ENCODE results near the gene DDX42. TPM values are rescaled to one million over a fixed set of nuclear protein-coding genes. Genes with fewer than 3 reads are reported as not detected.

Gene DDX42
- total RNA-seq, 1 donor from 2014 or later, result 121 TPM

DNA sequence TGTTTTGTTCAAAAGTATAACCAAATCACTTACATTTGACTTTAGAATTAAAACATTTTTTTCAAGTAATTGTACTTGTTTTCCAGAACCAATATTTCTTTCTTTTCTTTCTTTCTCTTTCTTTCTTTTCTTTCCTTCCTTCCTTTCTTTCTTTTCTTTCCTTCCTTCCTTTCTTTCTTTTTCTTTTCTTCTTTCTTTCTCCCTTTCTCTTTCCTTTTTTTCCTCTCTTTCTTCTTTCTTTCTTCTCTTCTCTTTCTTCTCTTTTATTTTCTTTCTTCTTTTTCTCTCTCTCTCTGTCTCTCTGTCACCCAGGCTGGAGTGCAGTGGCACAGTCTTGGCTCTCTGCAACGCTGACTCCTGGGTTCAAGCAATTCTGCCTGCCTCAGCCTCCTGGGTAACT, 26.8 kb downstream of the DDX42 start:
- Histone ChIP-seq H3K27ac (no peak overlapping the region), H3K27me3 (no peaks in the 10 kb centered on the region), H3K9me3 (no peaks in the 10 kb centered on the region), H3K36me3 (peaks cover 8 to 80% of the 10 kb centered on the region in 2 donors), H3K4me3 (no peak overlapping the region), H3K4me1 (no peaks in the 10 kb centered on the region)
- intact Hi-C loops (cut with DNase I), result no loop called here
- TF ChIP-seq POLR2AphosphoS5 (IDR thresholded peaks at IDR 0.05; ENCODE audit: insufficient read depth in 1 of 2, low read depth in 1 of 2) (no peak), POLR2A (IDR thresholded peaks at IDR 0.05) (no peak)
- TF ChIP-seq, protein P1, sequence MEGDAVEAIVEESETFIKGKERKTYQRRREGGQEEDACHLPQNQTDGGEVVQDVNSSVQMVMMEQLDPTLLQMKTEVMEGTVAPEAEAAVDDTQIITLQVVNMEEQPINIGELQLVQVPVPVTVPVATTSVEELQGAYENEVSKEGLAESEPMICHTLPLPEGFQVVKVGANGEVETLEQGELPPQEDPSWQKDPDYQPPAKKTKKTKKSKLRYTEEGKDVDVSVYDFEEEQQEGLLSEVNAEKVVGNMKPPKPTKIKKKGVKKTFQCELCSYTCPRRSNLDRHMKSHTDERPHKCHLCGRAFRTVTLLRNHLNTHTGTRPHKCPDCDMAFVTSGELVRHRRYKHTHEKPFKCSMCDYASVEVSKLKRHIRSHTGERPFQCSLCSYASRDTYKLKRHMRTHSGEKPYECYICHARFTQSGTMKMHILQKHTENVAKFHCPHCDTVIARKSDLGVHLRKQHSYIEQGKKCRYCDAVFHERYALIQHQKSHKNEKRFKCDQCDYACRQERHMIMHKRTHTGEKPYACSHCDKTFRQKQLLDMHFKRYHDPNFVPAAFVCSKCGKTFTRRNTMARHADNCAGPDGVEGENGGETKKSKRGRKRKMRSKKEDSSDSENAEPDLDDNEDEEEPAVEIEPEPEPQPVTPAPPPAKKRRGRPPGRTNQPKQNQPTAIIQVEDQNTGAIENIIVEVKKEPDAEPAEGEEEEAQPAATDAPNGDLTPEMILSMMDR (IDR thresholded peaks at IDR 0.05), result no peak
- DNase-seq (ENCODE audit: extremely low spot score in 2 of 2), result no peak

DNA sequence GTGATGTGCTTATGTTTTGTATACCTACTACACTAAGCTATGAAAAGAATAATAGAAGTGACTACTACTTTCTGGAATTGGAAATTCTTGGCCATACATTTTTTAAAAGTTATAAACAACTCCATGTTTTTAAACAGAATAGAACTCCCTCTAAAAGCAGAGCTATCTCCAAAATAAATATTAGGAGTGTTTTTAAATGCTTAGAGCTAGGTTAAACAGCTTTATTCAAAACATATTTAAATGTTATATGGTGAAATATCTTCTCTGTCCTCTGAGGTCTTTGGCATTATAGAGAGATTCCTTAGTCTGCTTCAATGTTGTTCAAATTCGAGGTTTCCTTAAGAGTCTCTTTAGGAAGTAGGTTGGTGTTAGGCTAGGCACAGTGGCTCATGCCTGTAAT, 30.4 kb downstream of the DDX42 start:
- no peak overlapping the region for H3K4me3 ChIP-seq
- peaks cover 10 to 78% of the 10 kb centered on the region in 2 donors for H3K36me3 ChIP-seq
- no peaks in the 10 kb centered on the region for H3K4me1 ChIP-seq
- H3K27ac ChIP-seq, result no peak overlapping the region
- TF ChIP-seq POLR2AphosphoS5 (IDR thresholded peaks at IDR 0.05; ENCODE audit: insufficient read depth in 1 of 2, low read depth in 1 of 2) (no peak), POLR2A (IDR thresholded peaks at IDR 0.05) (no peak)
- TF ChIP-seq, protein P1 (IDR thresholded peaks at IDR 0.05), result no peak
- intact Hi-C loops (cut with DNase I), result no loop called here
- no peaks in the 10 kb centered on the region for H3K9me3 ChIP-seq
- no peaks in the 10 kb centered on the region for H3K27me3 ChIP-seq
- no peak for DNase-seq (ENCODE audit: extremely low spot score in 2 of 2)

DNA sequence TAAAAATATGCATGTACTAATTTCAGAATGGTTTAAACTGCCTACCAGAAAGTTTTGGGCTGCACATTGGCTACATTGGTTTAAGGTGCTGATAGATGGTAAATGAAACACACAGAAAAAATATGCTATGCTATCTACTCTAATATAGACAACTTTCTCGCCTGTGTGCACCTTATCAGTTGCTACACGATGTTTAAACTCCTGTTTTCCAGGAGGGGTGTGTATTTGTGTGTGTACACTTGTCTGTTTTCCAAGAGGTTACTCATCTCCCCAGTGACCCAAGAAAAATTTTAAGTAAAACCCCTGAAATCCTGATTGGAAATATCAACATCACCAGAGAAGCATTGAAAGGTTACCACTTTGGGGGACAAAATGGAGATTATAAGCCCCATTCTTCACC, 31.6 kb downstream of the DDX42 start:
- TF ChIP-seq, protein P1 (IDR thresholded peaks at IDR 0.05), result no peak
- TF ChIP-seq POLR2AphosphoS5 (IDR thresholded peaks at IDR 0.05; ENCODE audit: insufficient read depth in 1 of 2, low read depth in 1 of 2) (no peak), POLR2A (IDR thresholded peaks at IDR 0.05) (no peak)
- Histone ChIP-seq H3K4me3 (no peak overlapping the region), H3K27ac (no peak overlapping the region), H3K4me1 (no peaks in the 10 kb centered on the region), H3K9me3 (no peaks in the 10 kb centered on the region), H3K36me3 (peaks cover 10 to 82% of the 10 kb centered on the region in 2 donors), H3K27me3 (no peaks in the 10 kb centered on the region)
- no peak for DNase-seq (ENCODE audit: extremely low spot score in 2 of 2)
- intact Hi-C loops (cut with DNase I), result no loop called here

DNA sequence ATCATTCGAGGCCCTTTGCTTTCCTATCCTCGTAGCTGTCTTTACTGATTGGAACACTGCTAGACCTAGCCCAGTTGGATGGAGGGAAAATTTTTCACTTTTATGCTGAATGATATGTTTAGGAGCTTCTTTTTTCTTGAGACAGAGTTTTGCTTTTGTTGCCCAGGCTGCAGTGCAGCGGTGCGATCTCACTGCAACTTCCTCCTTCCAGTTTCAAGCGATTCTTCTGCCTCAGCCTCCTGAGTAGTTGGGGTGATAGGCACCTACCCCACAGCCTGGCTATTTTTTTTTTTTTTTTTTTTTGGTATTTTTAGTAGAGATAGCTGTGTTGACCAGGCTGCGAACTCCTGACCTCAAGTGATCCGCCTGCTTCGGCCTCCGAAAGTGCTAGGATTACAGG, 36.0 kb downstream of the DDX42 start:
- Histone ChIP-seq H3K4me1 (no peaks in the 10 kb centered on the region), H3K4me3 (no peak overlapping the region), H3K9me3 (no peaks in the 10 kb centered on the region), H3K36me3 (peaks cover 6 to 95% of the 10 kb centered on the region in 2 donors), H3K27me3 (no peaks in the 10 kb centered on the region), H3K27ac (no peak overlapping the region)
- no peak for DNase-seq (ENCODE audit: extremely low spot score in 2 of 2)
- intact Hi-C loops (cut with DNase I), result no loop called here
- no peak for TF ChIP-seq POLR2AphosphoS5 (IDR thresholded peaks at IDR 0.05; ENCODE audit: insufficient read depth in 1 of 2, low read depth in 1 of 2)
- no peak for TF ChIP-seq POLR2A (IDR thresholded peaks at IDR 0.05)
- TF ChIP-seq, protein P1 (IDR thresholded peaks at IDR 0.05), result no peak

DNA sequence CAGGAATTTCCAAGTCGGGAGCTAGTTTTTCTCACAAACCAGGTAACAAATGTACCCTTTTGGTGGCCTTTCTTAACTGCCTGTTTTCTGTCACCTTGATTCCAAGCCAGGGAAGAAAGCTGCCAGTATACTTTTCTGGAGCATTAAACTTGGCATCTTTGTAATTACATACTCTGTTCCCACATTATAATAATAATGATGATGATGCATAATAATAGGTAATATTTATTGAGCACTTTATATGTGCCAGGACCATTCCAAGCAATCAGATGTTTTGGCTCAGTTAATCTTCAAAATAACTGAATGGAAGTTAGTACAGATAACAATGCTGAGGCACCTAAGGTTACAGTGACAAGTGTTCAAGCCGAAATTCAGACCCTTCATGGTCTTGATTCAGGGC, 42.2 kb downstream of the DDX42 start:
- no peak for DNase-seq (ENCODE audit: extremely low spot score in 2 of 2)
- Histone ChIP-seq H3K4me1 (no peaks in the 10 kb centered on the region), H3K36me3 (peaks cover 5 to 87% of the 10 kb centered on the region in 2 donors), H3K27me3 (no peaks in the 10 kb centered on the region), H3K4me3 (no peak overlapping the region), H3K9me3 (no peaks in the 10 kb centered on the region), H3K27ac (no peak overlapping the region)
- TF ChIP-seq, protein P1 (IDR thresholded peaks at IDR 0.05), result no peak
- TF ChIP-seq POLR2AphosphoS5 (IDR thresholded peaks at IDR 0.05; ENCODE audit: insufficient read depth in 1 of 2, low read depth in 1 of 2), result no peak
- no peak for TF ChIP-seq POLR2A (IDR thresholded peaks at IDR 0.05)
- intact Hi-C loops (cut with DNase I), result no loop called here

Data from vagina (tissue), 2 donors.